Esophagus (tissue), 2 donors: ENCODE measurements around the gene ZNF438. TPM values are rescaled to one million over a fixed set of nuclear protein-coding genes. Genes with fewer than 3 reads are reported as not detected.

Source experiments
- H3K27ac ChIP-seq, 2 donors: one replicate each; pipeline ENCODE4 v1.5.1; 2013; ENCODE audit warnings: low read depth in 2 of 2, mild to moderate bottlenecking in 2 of 2, inconsistent platforms in 1 of 2, low read length in 1 of 2, moderate library complexity in 1 of 2
- H3K27me3 ChIP-seq, 2 donors: one replicate each; pipeline ENCODE4 v1.6.1; 2013; ENCODE audit warnings: low read length in 2 of 2, control low read depth in 1 of 2, mild to moderate bottlenecking in 1 of 2; ENCODE audit not compliant: insufficient read depth in 2 of 2, control insufficient read depth in 1 of 2
- H3K36me3 ChIP-seq, 2 donors: one replicate each; pipeline ENCODE4 v1.6.1; 2013; ENCODE audit warnings: low read length in 1 of 2; ENCODE audit not compliant: control insufficient read depth in 2 of 2, insufficient read depth in 2 of 2
- H3K4me1 ChIP-seq, 2 donors: one replicate each; pipeline ENCODE4 v1.6.1; 2013; ENCODE audit warnings: low read length in 1 of 2; ENCODE audit not compliant: control insufficient read depth in 2 of 2, insufficient read depth in 2 of 2
- H3K4me3 ChIP-seq, 2 donors: one replicate each; pipeline ENCODE4 v1.5.1; 2013; ENCODE audit warnings: low read length in 2 of 2, mild to moderate bottlenecking in 2 of 2, low read depth in 1 of 2, moderate library complexity in 1 of 2
- H3K9me3 ChIP-seq, 2 donors: one replicate each; pipeline ENCODE4 v1.6.1; 2013; ENCODE audit warnings: mild to moderate bottlenecking in 2 of 2, low read depth in 1 of 2, low read length in 1 of 2, moderate library complexity in 1 of 2; ENCODE audit not compliant: control insufficient read depth in 2 of 2, insufficient read depth in 1 of 2
- whole genome bisulfite sequencing, 2 donors: extraction: QIAGEN DNeasy Blood & Tissue Kit; methylation state at CpG; one replicate each; pipeline ENCODE4 v1.1.7; 2013; 5-methylcytosine and 5-hydroxymethylcytosine counted together
- polyA plus RNA-seq, 2 donors: library from polyadenylated mRNA; stranded (reverse); fragments of 200-250 nt; gene quantifications; one replicate each; pipeline ENCODE4 v1.2.3, GENCODE V29; 2013
- donor health status: healthy with polysubstance abuse.
- donor health status: Bipolar disorder and iron deficiency.

ZNF438 gene
- polyA plus RNA-seq, 2 donors: 3.0 to 3.2 TPM

- no peaks in the 10 kb centered on the region for H3K27me3 ChIP-seq
- WGBS, 2 donors: 95% methylated on average over 3 of the region's 3 CpGs
- H3K9me3 ChIP-seq: no peaks in the 10 kb centered on the region
- H3K4me3 ChIP-seq: no peak overlapping the region
- H3K27ac ChIP-seq: no peak overlapping the region
- no peaks in the 10 kb centered on the region for H3K36me3 ChIP-seq
- H3K4me1 ChIP-seq: no peaks in the 10 kb centered on the region
Observed at GRCh38 chr10:30995081-30995770, 36.4 kb downstream of the ZNF438 start.

GRCh38 chr10:30993155-30993554, 38.5 kb downstream of the ZNF438 start:
- H3K36me3 ChIP-seq: no peaks in the 10 kb centered on the region
- no peak overlapping the region for H3K27ac ChIP-seq
- no peaks in the 10 kb centered on the region for H3K9me3 ChIP-seq
- WGBS, 2 donors: 96 to 97% methylated on average over 1 of the region's 1 CpG
- no peaks in the 10 kb centered on the region for H3K27me3 ChIP-seq
- H3K4me3 ChIP-seq: no peak overlapping the region
- H3K4me1 ChIP-seq: no peaks in the 10 kb centered on the region

- H3K27ac ChIP-seq: no peak overlapping the region
- H3K9me3 ChIP-seq: no peaks in the 10 kb centered on the region
- H3K27me3 ChIP-seq: no peaks in the 10 kb centered on the region
- H3K36me3 ChIP-seq: no peaks in the 10 kb centered on the region
- WGBS, 2 donors: 82 to 83% methylated on average over 4 of the region's 4 CpGs
- no peak overlapping the region for H3K4me3 ChIP-seq
- no peaks in the 10 kb centered on the region for H3K4me1 ChIP-seq
Observed at GRCh38 chr10:30992681-30993080, 39.0 kb downstream of the ZNF438 start.

GRCh38 chr10:30991647-30992011, 40.0 kb downstream of the ZNF438 start:
- H3K4me1 ChIP-seq: no peaks in the 10 kb centered on the region
- no peak overlapping the region for H3K4me3 ChIP-seq
- no peaks in the 10 kb centered on the region for H3K9me3 ChIP-seq
- WGBS, 2 donors: 71 to 82% methylated on average over 1 of the region's 1 CpG
- H3K27me3 ChIP-seq: no peaks in the 10 kb centered on the region
- no peaks in the 10 kb centered on the region for H3K36me3 ChIP-seq
- H3K27ac ChIP-seq: no peak overlapping the region

GRCh38 chr10:30990971-30991646, 40.6 kb downstream of the ZNF438 start:
- H3K27ac ChIP-seq: no peak overlapping the region
- WGBS, 2 donors: 96 to 97% methylated on average over 2 of the region's 2 CpGs

GRCh38 chr10:30990351-30990750, 41.3 kb downstream of the ZNF438 start:
- 78 to 84% methylated on average over 2 of the region's 2 CpGs for WGBS, 2 donors
- Histone ChIP-seq H3K36me3 (no peaks in the 10 kb centered on the region), H3K9me3 (no peaks in the 10 kb centered on the region)

More at GRCh38 chr10:30990971-30991646, 40.6 kb downstream of the ZNF438 start:
- Histone ChIP-seq H3K4me1 (no peaks in the 10 kb centered on the region), H3K36me3 (no peaks in the 10 kb centered on the region), H3K9me3 (no peaks in the 10 kb centered on the region), H3K4me3 (no peak overlapping the region), H3K27me3 (no peaks in the 10 kb centered on the region)

GRCh38 chr10:30988831-30989435, 42.7 kb downstream of the ZNF438 start:
- WGBS, 2 donors: 48 to 62% methylated on average over 1 of the region's 1 CpG
- Histone ChIP-seq H3K36me3 (no peaks in the 10 kb centered on the region), H3K4me1 (no peaks in the 10 kb centered on the region), H3K9me3 (no peaks in the 10 kb centered on the region), H3K4me3 (no peak overlapping the region), H3K27me3 (no peaks in the 10 kb centered on the region), H3K27ac (no peak overlapping the region)

More at GRCh38 chr10:30990351-30990750, 41.3 kb downstream of the ZNF438 start:
- Histone ChIP-seq H3K27ac (no peak overlapping the region), H3K27me3 (no peaks in the 10 kb centered on the region), H3K4me1 (no peaks in the 10 kb centered on the region), H3K4me3 (no peak overlapping the region)

GRCh38 chr10:30987463-30987862, 44.2 kb downstream of the ZNF438 start:
- WGBS, 2 donors: 85 to 86% methylated on average over 5 of the region's 5 CpGs
- Histone ChIP-seq H3K4me1 (no peaks in the 10 kb centered on the region), H3K9me3 (no peaks in the 10 kb centered on the region), H3K4me3 (no peak overlapping the region), H3K36me3 (no peaks in the 10 kb centered on the region), H3K27ac (no peak overlapping the region), H3K27me3 (no peaks in the 10 kb centered on the region)

- WGBS, 2 donors: 68 to 71% methylated on average over 3 of the region's 3 CpGs
- no peaks in the 10 kb centered on the region for H3K4me1 ChIP-seq
- H3K9me3 ChIP-seq: no peaks in the 10 kb centered on the region
- no peaks in the 10 kb centered on the region for H3K36me3 ChIP-seq
- no peak overlapping the region for H3K4me3 ChIP-seq
- no peaks in the 10 kb centered on the region for H3K27me3 ChIP-seq
- H3K27ac ChIP-seq: no peak overlapping the region
Observed at GRCh38 chr10:30986053-30986555, 45.6 kb downstream of the ZNF438 start.
